Measurements from ENCODE around the gene GALNT14. TPM values are rescaled to one million over a fixed set of nuclear protein-coding genes. Genes with fewer than 3 reads are reported as not detected.

Gene GALNT14
- total RNA-seq, 1 donor from 2014 or later = 6.4 TPM

GRCh38 chr2:31060397-31060796 is 77.8 kb downstream of the GALNT14 start:
- H3F3A ChIP-seq (ENCODE audit: low read depth) = no peaks in the 10 kb centered on the region
- H3K4me2 ChIP-seq = no peak overlapping the region
- no peak for TF ChIP-seq EZH2 (IDR thresholded peaks at IDR 0.05)
- no peak for TF ChIP-seq EZH2phosphoT487 (IDR thresholded peaks at IDR 0.05)
- no peak for TF ChIP-seq CTCF (IDR thresholded peaks at IDR 0.05)
- no peaks in the 10 kb centered on the region for H3K36me3 Mint-ChIP-seq
- H2AFZ ChIP-seq (replicated peaks) = no peak overlapping the region
- H3K27me3 Mint-ChIP-seq (ENCODE audit: insufficient read depth, low read depth) = no peaks in the 10 kb centered on the region
- H3K79me2 ChIP-seq (ENCODE audit: low read depth) = no peaks in the 10 kb centered on the region
- peaks cover 3% of the 10 kb centered on the region for H3K9me3 Mint-ChIP-seq
- no peak for DNase-seq (ENCODE audit: low spot score)
- no peak overlapping the region for H3K4me3 ChIP-seq
- no peak overlapping the region for H3K4me3 Mint-ChIP-seq
- no peak overlapping the region for H3K27ac ChIP-seq
- no peaks in the 10 kb centered on the region for H4K20me1 ChIP-seq (ENCODE audit: low read depth)
- H3K36me3 ChIP-seq = no peaks in the 10 kb centered on the region
- no peaks in the 10 kb centered on the region for H3K27me3 ChIP-seq
- H3K27ac Mint-ChIP-seq = no peak overlapping the region
- H3K9me3 ChIP-seq (ENCODE audit: low read depth) = no peaks in the 10 kb centered on the region
- no peak overlapping the region for H3K9ac ChIP-seq
- H3K4me1 Mint-ChIP-seq = no peaks in the 10 kb centered on the region
- peaks cover 2% of the 10 kb centered on the region for H3K4me1 ChIP-seq

GRCh38 chr2:31058096-31059035 is 79.9 kb downstream of the GALNT14 start:
- Histone ChIP-seq H3K4me2 (no peak overlapping the region), H3K27ac (no peak overlapping the region), H3K27me3 (no peaks in the 10 kb centered on the region), H3F3A (ENCODE audit: low read depth) (no peaks in the 10 kb centered on the region), H3K4me1 (peaks cover 4% of the 10 kb centered on the region), H3K79me2 (ENCODE audit: low read depth) (no peaks in the 10 kb centered on the region), H3K4me3 (no peak overlapping the region), H4K20me1 (ENCODE audit: low read depth) (no peaks in the 10 kb centered on the region), H3K9me3 (ENCODE audit: low read depth) (no peaks in the 10 kb centered on the region), H3K36me3 (no peaks in the 10 kb centered on the region), H2AFZ (replicated peaks) (no peak overlapping the region), H3K9ac (no peak overlapping the region)
- Mint-ChIP-seq H3K9me3 (peaks cover 3% of the 10 kb centered on the region), H3K27ac (no peak overlapping the region), H3K27me3 (ENCODE audit: insufficient read depth, low read depth) (no peaks in the 10 kb centered on the region), H3K36me3 (no peaks in the 10 kb centered on the region), H3K4me3 (no peak overlapping the region), H3K4me1 (no peaks in the 10 kb centered on the region)
- TF ChIP-seq EZH2 (IDR thresholded peaks at IDR 0.05) (no peak), EZH2phosphoT487 (IDR thresholded peaks at IDR 0.05) (no peak), CTCF (IDR thresholded peaks at IDR 0.05) (no peak)
- no peak for DNase-seq (ENCODE audit: low spot score)

GRCh38 chr2:31057691-31058090 is 80.5 kb downstream of the GALNT14 start:
- no peak overlapping the region for H3K4me3 Mint-ChIP-seq
- H3K4me3 ChIP-seq = no peak overlapping the region
- peaks cover 3% of the 10 kb centered on the region for H3K9me3 Mint-ChIP-seq
- no peaks in the 10 kb centered on the region for H3K79me2 ChIP-seq (ENCODE audit: low read depth)
- H3K27me3 ChIP-seq = no peaks in the 10 kb centered on the region
- H3K4me1 Mint-ChIP-seq = no peaks in the 10 kb centered on the region
- no peak overlapping the region for H3K27ac ChIP-seq
- peaks cover 4% of the 10 kb centered on the region for H3K4me1 ChIP-seq
- H4K20me1 ChIP-seq (ENCODE audit: low read depth) = no peaks in the 10 kb centered on the region
- no peaks in the 10 kb centered on the region for H3K36me3 ChIP-seq
- no peak overlapping the region for H3K27ac Mint-ChIP-seq
- no peak overlapping the region for H3K4me2 ChIP-seq
- no peaks in the 10 kb centered on the region for H3K27me3 Mint-ChIP-seq (ENCODE audit: insufficient read depth, low read depth)
- H2AFZ ChIP-seq (replicated peaks) = no peak overlapping the region
- H3F3A ChIP-seq (ENCODE audit: low read depth) = no peaks in the 10 kb centered on the region
- no peaks in the 10 kb centered on the region for H3K9me3 ChIP-seq (ENCODE audit: low read depth)
- TF ChIP-seq EZH2 (IDR thresholded peaks at IDR 0.05) (no peak), EZH2phosphoT487 (IDR thresholded peaks at IDR 0.05) (no peak), CTCF (IDR thresholded peaks at IDR 0.05) (no peak)
- H3K9ac ChIP-seq = no peak overlapping the region
- DNase-seq (ENCODE audit: low spot score) = no peak
- no peaks in the 10 kb centered on the region for H3K36me3 Mint-ChIP-seq
